Measurements from ENCODE around the gene IMPDH2. TPM values are rescaled to one million over a fixed set of nuclear protein-coding genes. Genes with fewer than 3 reads are reported as not detected.

The IMPDH2 gene
- total and polyA plus RNA-seq, 2 of the 8 experiments (the other 6 are each of a cell fraction or from before 2014, with no cell fraction given) = 374 to 409 TPM

DNA sequence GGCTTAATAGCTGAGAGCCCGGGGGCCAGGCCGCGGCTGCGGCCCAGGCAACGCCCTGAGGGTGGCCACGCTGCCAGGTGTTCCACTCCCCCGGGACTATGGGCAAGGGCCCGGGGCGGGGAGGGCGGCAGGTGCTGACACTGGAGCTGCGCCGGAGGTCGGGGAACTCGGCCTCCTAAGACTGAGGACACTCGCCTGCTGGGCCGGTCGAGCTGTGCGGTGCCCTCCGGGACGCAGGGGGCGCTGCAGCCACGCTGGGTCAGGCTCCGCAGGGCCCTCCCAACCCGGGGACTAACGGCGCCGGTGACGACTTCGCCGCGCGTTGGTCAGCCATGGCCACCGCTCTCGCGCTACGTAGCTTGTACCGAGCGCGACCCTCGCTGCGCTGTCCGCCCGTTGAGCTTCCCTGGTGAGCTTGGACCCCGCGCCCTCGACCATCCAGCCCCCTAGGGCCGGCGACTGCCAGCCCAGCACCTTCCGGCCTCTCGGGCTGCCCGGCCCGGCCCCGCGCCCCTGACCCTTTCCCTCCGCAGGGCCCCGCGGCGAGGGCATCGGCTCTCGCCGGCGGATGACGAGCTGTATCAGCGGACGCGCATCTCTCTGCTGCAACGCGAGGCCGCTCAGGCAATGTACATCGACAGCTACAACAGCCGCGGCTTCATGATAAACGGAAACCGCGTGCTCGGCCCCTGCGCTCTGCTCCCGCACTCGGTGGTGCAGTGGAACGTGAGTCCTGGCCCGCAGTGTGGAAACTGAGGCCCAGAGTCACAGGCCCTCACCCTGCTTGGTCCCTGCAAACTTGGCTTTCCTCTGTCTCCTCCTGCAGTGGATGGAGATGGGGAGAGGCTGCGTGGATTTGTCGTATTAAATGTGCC, 7.1 kb downstream of the IMPDH2 start, which contains the start of gene NDUFAF3 (continued):
- TF ChIP-seq SIN3A (conservative IDR thresholded peaks at IDR 0.05 in 1 of 2, IDR thresholded peaks at IDR 0.05 in 1 of 2; ENCODE audit: low read depth in 1 of 2, low read length in 2 of 2) (peak; percentile 79 to 88; a peak in 3 of 4 replicates), BACH1 (IDR thresholded peaks at IDR 0.05; ENCODE audit: low read length) (no peak), KDM5A (IDR thresholded peaks at IDR 0.05; ENCODE audit: low read length) (no peak; the same call in 1 of the 2 replicates), JUND (IDR thresholded peaks at IDR 0.05; ENCODE audit: low read length) (peak; percentile 55; the same call in 1 of the 2 replicates), HDAC2 (IDR thresholded peaks at IDR 0.05; ENCODE audit: borderline replicate concordance in 1 of 2, low read depth in 2 of 2, low read length in 2 of 2) (no peak; a peak in 1 of 4 replicates), CBX5 (IDR thresholded peaks at IDR 0.05; ENCODE audit: low read depth, low read length) (no peak), GABPA (IDR thresholded peaks at IDR 0.05; ENCODE audit: borderline replicate concordance, insufficient read depth, low read length) (no peak), ATF3 (IDR thresholded peaks at IDR 0.05; ENCODE audit: insufficient read depth, low read depth, low read length) (no peak), RBBP5 (IDR thresholded peaks at IDR 0.05; ENCODE audit: borderline replicate concordance, low read depth, low read length) (peak; percentile 83; the same call in 1 of the 2 replicates), POLR2AphosphoS5 (IDR thresholded peaks at IDR 0.05; ENCODE audit: low read depth, low read length) (peak; percentile 98), CHD2 (IDR thresholded peaks at IDR 0.05; ENCODE audit: low read length) (peak; percentile 69), RAD21 (IDR thresholded peaks at IDR 0.05 in 1 of 2, conservative IDR thresholded peaks at IDR 0.05 in 1 of 2; ENCODE audit: low read depth in 2 of 2, low read length in 2 of 2) (peak; percentile 25 to 41; a peak in 3 of 4 replicates), CHD1 (IDR thresholded peaks at IDR 0.05; ENCODE audit: low read depth, low read length) (no peak), YY1 (IDR thresholded peaks at IDR 0.05; ENCODE audit: low read depth, low read length) (peak; percentile 89), TAF1 (IDR thresholded peaks at IDR 0.05; ENCODE audit: low read depth, low read length) (peak; percentile 92), BRCA1 (IDR thresholded peaks at IDR 0.05; ENCODE audit: low read depth, low read length) (no peak), TBP (IDR thresholded peaks at IDR 0.05; ENCODE audit: low read depth, low read length) (peak; percentile 82), HDAC6 (IDR thresholded peaks at IDR 0.05; ENCODE audit: low read depth, low read length) (no peak), EGR1 (IDR thresholded peaks at IDR 0.05; ENCODE audit: borderline replicate concordance, low read depth, low read length) (peak; percentile 75; the same call in 1 of the 2 replicates), CREB1 (IDR thresholded peaks at IDR 0.05) (peak; percentile 83), POU5F1 (IDR thresholded peaks at IDR 0.05; ENCODE audit: low read depth, low read length) (no peak)
- TF ChIP-seq, protein P1, sequence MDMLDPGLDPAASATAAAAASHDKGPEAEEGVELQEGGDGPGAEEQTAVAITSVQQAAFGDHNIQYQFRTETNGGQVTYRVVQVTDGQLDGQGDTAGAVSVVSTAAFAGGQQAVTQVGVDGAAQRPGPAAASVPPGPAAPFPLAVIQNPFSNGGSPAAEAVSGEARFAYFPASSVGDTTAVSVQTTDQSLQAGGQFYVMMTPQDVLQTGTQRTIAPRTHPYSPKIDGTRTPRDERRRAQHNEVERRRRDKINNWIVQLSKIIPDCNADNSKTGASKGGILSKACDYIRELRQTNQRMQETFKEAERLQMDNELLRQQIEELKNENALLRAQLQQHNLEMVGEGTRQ (IDR thresholded peaks at IDR 0.05; ENCODE audit: low read length) = no peak; the same call in 1 of the 2 replicates

Measured in H1 (cell line).